Activated CD4-positive, alpha-beta T cell treated with anti-CD3 and anti-CD28 coated beads, Interleukin-2, Interleukin-4, amounts not matched to agents 100 ng/mL and 50 ng/mL, durations not matched to agents 16 hours and 8 hours (primary cell): Measurements from ENCODE around the gene COX7A2L.
"Not testable (repeated sequence)": the region's sequence is repeated elsewhere in the genome, so short reads cannot be mapped to it uniquely, and the experiment has no call there.

Experiments
- DNase-seq: peaks from one replicate; pipeline ENCODE4 v3.0.0-alpha.2; 2020; ENCODE audit warnings: low spot score

Gene COX7A2L

DNA sequence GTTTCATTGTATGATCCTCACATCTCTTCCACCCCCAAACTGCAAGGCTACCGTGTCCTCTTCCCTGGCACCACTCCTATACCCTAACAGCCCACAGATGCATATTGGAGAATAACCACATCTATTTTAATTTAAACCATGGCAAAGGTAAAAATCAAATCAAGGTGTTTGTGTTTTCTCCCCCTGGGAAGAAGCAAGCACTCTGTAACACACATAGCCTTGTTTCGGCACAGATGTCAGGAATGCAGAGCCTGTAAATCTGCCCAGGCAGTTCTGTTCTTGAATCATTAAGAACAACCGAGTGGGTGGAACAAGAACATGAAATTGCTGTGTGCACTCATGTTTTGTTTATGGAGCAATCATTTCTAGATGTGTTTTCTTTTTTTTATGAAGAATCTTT is 6.8 kb upstream of the COX7A2L start:
- no peak for DNase-seq

DNA sequence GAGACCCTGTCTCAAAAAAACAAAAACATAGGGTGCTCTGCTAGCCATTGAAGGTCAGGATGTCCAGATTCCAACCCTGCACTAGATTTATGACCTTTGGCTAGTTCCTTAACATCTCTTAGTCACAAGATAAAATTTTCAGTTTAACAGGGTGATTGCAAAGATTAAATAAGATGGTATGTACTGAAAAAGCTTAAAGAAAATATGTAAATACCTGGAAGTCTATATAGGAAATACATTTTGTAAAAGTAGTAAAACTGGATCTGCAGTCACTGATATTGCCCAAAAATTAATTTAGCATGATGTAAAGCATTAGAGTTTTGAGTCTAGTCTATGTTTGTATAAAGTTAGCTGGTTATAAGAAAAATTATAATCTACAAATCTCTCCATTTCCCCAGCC is 5.4 kb upstream of the COX7A2L start:
- no peak for DNase-seq

DNA sequence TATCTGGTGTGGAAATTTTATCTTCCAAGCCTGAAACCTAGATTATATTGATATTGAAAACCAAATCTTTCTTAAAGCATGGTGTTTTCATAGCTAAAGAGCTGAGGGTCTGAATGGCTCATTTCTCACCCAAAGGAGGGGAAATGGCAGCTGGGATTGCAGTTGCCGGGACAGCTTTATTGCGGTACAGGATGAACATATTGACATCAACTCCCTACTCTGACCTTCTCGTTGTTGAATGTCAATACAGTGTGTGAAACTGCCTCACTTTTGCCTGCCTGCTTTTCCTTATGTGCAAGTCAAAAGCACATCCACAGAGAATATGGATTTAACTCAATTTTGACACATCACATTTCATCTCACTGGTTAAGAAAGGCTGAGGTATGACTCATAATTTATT is 3.6 kb upstream of the COX7A2L start:
- no peak for DNase-seq

DNA sequence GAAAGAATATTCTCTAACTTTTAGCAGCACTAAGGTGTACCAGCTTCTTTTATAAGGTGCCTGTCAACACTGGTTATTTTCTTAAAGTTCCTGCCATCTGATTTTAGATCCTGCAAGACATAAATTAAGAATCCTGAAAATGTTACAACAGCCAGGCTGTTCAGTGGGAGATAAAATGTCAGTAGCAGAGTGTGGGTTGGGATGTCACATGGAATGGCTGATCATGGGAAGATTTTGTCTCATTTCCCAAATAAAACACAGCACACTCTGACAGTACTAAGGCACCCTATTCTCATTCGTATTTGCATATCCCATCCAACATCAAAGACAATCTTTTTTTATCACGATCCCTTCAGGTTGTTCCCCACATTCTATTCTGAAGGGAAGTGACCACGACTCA is 2.4 kb upstream of the COX7A2L start:
- DNase-seq = no peak

DNA sequence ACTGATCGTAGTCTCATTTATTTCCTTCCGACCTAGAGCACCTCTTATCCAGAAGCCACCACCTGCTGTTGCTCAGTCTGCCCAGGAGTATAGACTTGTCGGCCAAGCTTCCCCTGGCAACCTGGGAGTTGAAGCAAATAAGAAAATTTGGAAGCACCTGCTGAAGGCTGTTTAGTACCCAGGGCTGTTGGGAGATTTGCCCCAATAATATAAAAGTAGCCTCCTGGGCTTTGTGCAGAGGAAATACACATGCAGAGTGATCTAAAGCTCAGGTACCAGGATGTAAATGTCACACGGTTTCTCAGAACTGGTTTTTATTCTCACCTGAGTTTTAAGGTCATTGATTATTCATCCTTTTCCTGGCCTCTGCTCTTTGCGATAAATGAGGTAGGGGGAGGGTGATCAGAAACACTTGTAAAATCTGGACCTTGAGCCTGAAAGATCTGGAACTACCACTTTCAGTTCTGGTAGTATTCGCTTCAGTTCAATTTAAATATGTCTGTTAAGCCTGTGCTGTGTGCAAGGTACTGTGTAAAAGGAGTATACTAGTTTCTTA is 789 bp upstream of the COX7A2L start:
- DNase-seq = no peak

DNA sequence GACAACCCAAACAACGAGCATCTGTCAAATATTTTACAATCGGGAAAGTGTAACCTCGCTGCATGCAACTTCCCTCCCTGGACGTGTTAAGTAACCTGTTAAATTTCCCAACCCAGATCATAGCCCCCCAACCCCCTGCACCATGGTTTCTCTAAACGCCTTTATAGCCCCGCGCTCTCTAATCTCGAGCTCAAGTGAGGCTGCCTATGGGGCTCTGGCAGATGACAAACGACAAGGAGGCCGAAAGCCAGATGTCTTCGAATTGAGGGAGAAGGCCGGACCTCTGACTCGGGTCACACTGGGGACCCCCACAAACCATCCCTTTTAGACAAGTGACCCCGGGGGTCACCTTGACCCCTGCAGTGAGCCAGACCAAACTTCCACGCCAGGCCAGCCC is 526 bp downstream of the COX7A2L start:
- no peak for DNase-seq

DNA sequence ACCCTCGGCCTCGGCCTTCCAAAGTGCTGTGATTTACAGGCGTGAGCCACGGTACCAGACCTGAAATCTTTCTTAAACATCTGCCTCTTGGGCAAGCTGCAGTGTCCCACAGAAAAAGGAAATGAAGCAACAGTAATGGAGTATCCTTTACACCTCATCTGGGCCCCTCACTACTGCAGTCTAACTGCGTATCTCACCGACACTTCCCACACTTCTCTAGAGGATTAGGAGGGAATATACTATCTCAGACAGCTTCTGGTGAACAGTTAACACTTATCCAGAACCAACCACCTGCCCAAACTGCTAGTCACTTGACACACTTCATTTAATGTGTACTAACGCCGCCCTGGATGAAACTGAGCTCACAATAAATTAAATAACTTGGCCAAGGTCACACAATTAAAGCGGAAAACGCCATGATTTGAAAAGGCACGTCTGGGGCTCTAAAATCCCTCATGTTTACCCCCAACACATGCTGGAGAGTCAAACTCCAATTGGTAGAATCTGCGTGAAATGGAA is 993 bp downstream of the COX7A2L start:
- peak; percentile 36 for DNase-seq

DNA sequence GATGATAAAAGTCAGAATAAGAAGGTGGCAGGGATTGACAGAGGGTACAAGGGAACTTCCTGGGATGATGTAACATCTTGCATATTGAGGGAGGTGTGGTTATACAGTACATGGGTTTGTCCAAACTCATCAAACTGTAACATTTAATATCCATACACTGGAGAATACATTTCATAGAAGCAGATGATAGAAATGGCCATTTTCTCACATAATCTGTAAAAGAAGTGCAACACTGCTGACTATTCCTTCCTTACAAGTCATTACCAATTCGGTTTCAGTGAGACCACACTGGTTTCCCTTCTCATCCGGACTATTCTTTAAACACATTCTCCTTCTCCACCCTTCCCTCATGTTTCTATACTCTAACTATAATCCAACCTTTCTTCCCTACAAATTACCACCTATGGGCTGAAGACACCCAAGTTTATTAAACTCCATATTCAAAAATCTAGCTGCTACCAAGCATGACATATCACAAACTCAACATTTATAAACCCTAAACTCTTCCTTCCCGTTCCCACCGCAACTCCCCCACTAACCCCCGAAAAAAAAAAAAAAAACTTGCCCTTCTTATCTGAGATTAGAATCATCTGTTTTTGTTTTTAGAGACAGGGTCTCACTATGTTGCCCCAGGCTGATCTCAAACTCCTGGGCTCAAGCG is 1.6 kb downstream of the COX7A2L start:
- peak; percentile 40 for DNase-seq

DNA sequence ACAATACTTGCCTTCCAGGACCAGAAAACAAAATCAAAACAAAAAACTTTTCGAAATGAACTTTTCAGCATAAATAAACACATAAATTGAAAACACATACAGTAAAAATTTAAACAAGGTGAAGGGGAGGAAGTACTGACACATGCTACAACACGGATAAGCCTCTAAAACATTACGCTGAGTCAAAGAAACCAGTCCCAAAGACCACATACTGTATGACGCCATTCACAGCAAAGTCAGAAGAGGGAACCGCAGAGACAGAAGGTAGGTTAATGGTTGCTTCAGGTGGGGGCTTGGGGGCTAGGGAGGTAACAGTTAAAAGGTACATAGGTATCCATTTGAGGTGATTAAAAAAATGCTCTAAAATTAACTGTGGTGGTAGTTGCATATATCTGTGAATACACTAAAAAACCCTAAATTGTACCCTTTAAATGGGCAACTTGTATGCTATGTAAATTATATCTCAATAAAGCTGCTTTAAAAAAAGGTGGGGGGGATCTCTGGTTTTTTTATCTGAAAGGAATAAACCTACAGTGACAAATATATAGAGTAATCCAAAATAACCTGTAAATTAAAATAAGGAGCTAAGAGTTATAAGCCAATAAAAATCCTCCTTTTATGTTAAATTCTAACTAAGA is 7.1 kb downstream of the COX7A2L start:
- no peak for DNase-seq

DNA sequence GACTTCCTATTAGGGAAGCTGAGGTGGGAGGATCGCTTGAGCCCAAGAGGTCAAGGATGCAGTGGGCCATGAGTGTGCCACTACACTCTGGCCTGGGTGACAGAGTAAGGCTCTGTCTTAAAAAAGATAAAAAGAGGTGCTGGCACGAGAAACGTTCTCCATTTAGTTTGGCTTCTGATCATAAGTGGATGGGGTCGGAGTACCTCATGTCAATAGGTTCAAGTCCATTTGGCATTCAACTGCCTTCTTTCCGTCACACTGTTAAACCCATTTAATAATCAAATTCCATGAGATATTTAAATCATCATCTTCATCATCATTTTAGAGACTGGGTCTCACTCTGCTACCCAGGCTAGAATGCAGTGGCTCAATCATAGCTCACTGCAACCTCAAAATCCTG is 9.2 kb downstream of the COX7A2L start:
- no peak for DNase-seq

DNA sequence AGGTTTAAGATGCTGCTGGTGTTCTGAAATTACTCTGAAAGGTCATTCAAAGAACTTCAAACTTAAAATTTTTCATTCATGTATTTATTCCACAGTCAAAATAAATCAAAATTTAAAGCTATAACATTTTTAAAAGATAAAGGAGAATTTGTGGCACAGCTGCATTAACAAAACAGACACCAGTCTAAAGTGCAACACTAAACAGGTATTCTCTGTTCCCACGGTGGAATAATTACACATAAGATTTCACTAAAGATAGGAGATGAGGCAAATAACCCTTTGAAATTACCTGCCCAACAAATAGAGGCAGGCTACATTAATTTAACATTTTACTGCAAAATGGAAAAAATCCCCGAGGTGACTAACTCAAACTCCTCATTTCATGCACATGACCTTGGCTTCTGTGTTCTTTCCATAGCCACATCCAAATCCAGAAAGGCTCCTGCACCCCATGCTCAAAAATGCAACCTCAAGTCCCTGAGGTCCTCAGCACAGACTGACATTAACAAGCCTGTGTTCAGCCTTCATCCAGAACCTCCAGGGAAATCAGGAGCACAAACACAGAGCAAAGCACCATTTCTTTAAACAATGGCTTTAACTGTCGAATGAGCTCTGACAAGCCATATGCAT is 10.5 kb downstream of the COX7A2L start:
- DNase-seq = no peak

DNA sequence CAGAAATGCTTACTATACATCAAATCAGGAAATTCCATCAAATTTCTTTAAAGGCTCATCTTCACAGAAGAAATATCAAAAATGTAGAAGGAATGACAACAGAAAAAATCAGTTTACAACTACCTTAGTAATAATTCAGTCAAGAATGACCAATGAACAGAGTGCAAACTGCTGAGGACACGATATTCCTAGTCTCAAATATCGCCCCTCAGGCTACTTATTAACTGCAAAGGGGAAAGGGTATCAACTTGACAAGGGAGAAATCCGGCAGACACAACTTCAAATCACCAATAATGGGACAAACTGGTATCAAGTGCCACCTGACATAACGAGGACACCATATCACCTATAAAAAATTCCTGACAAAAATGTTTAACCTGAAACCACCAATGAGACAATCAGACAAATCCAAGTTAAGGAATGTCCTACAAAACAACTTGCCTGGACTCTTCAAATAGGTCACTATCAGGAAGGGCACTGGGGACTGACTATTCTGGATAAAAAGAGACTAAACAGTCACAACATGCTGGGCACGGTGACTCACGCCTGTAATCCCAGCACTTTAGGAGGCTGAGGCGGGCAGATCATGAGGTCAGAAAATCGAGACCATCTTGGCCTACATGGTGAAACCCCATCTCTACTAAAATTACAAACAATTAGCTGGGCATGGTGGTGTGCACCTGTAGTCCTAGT is 12.8 kb downstream of the COX7A2L start:
- DNase-seq = no peak

DNA sequence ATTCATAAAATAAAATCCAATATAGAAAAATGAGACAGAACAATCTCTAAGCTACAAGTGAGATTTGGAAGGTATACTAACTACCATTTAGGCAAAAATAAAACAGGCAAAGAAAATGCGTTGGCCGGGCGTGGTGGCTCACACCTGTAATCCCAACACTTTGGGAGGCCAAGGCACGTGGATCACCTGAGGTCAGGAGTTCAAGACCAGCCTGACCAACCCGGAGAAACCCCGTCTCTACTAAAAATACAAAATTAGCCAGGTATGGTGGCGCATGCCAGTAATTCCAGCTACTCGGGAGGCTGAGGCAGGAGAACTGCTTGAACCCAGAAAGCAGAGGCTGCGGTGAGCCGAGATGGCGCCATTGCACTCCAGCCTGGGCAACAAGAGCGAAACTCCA is 13.5 kb downstream of the COX7A2L start:
- not testable (repeated sequence) for DNase-seq

DNA sequence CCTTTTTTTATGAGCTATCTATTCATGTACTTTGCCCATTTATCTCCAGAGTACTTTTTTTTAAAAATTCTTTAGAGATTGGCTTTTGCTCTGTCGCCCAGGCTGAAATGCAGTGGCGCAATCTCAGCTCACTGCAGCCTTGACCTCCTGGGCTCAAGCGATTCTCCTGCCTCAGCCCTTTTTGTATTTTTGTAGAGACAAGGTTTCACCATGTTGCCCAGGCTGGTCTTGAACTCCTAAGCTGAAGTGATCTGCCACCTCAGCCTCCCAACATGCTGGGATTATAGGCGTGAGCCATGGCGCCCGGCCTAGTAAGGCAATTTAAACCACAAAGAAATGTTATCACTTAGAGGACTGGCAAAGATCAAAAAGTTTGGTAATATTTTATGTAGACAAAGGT is 14.2 kb downstream of the COX7A2L start:
- DNase-seq = not testable (repeated sequence)

DNA sequence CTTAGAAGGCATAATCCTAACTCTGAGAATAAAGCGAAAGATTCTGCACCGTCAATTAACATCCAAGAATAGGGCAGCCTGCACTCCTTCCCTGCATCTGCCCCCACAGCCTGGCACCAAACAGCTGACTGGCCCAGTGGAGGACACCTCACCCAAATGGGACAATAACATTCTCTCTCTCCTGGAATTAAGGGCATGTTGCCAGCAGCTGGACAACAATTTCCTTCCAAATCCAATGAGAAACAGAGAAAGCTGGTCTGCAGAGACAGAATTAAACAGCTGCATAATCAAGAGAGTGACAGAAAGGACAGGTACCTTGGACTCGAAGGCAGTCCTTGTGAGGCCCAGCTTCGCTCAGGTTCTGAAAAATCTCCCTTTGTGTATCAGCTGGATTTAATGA is 15.0 kb downstream of the COX7A2L start:
- DNase-seq = no peak

DNA sequence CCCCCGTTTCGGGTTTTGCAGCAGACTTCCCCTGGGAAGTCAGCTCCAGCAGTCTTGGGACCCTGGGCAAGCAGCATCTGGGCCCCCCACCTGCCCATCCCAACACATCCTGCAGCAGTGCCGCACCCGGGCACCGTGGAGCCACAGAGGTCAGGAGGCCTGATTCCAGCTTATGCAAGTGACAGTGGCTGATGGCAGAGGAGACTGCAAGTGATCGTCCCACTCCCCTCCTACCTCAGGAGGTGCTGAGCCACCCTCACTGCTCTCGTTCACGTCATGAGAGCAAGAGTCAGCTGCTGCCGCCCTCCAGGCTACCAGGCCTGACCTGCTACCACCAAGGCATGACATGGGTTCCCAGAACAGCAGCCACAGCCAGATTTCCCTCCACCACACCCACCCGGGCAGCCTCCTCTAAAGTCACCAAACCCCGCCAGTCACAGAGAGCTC is 18.2 kb downstream of the COX7A2L start:
- no peak for DNase-seq

DNA sequence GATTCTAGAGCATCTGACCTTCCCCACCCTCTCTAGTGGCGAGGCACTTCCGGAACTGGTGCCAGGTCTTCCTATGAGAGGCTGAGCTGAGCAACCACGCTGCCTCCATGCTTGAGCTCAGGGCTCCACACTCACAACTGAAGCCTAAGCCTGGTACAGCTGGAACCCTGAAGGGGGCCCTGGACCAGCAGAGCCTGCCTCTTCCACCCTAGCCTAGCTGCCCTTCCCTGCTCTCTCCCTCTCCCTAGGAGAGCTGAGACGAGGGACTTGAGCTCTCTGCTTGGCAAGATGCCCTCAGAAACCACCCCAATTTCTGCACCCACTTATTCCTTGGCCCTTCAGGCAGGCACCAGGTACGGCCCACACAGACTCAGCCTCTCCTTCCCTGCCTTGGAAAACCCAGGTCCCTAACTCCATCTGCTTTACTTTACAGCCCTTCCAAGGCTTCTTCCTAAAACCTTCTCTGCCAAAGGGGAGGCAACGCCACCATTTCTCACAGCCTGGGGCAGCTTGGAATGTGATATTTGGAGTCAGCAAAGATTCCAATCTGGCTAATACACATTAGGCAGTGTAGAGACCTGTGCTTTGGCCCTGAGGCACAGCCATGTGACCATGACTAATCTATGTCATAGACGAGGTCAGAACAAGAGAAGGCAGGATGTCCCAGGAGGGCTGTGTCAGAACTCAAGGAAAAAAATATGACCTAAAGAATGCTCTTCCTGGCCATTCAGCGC is 18.8 kb downstream of the COX7A2L start:
- peak; percentile 28 for DNase-seq

DNA sequence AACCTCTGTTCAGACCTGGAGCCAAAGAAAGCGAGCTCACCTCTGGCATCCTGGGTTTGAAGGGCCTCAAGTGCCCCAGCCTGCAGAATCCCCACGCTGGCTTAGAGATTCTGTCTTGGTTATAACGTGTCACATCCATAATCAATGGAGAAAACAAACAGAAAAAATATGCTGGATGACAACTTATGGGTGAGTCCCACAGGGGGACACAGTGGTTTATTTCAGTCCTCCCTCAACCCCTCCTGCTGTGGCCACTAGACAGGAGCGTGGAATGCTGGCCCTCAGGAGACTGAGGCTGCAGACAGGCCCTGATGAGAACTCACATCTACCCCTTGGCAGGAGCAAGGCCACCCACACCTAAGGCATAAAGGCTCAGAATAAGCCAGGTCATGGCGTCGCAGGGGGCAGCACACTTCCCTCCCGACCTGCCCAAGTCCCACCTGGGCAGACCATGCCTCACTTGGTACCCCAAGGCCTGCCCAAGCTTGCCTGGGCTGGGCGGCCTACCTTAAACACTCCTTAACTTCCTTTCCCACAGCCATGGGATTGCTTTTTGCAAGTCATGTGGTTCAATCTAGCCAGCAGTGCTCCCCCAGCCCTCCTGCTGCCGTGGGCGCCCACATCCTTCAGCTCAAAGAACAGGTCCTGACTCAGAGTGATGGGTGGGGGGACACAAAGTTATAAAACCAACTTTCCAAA is 19.9 kb downstream of the COX7A2L start:
- no peak for DNase-seq

DNA sequence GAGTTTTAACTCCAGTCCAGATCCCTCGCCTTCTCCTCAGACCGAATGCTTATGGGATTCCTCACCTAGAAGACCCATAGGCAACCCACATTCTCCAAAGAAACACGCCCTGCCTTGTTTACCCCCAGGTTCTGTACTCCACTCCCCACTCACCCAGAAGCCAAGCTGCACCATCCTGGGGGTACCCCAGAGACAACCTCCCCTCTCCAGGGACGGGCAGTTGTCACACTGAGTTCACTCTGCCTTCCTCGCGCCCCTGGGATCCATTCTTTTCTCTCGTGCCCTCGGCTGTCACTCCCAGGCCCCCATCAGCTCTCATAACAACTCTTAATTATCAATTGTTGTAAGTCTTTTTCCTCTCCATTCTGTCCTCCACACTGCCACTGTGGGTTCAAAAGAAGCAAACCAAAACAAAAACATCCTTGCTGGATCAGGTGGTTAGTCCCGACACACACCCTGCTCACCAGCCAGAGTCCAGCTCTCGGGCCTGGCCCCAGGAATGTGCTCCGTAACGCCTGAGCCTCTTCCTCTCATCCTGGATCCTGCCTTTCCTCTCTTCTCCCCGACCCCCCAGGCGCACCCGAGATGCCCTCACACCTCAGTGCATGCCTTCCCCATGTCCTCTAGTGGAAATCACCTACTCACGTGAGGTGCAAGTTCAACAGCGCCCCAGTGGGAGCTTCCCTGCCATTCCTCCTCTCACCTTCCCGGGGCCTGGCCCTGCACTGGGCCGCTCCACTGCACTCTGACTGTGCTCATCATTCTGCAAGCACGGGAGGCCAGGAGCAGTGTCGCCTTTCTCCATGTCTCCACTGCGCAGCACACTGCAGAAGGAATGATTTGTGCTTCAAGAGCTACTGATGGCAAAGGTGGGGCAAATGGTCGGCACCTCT is 20.7 kb downstream of the COX7A2L start:
- no peak for DNase-seq
